ENCODE data around the gene HJURP. TPM values are rescaled to one million over a fixed set of nuclear protein-coding genes. Genes with fewer than 3 reads are reported as not detected.

The HJURP gene
- total and polyA plus RNA-seq, 2 donors (not counting 3 experiments of a cell fraction or from before 2014, with no cell fraction given), result 34.4 to 60.9 TPM

GRCh38 chr2:233816334-233816733, 38.0 kb downstream of the HJURP start:
- Histone ChIP-seq H3K27me3 (ENCODE audit: control insufficient read depth in 2 of 2, insufficient read depth in 2 of 2, low read length in 2 of 2) (no peaks in the 10 kb centered on the region), H3K4me2 (ENCODE audit: insufficient read depth, low read length) (no peak overlapping the region), H3K9me3 (replicated peaks; ENCODE audit: control insufficient read depth, insufficient read depth, low read length) (no peaks in the 10 kb centered on the region), H3K9ac (replicated peaks; ENCODE audit: extremely low read depth, insufficient read depth, low read length) (no peak overlapping the region), H3K4me1 (ENCODE audit: control insufficient read depth, extremely low read depth, insufficient read depth, low read length) (no peaks in the 10 kb centered on the region), H3K79me2 (ENCODE audit: control insufficient read depth, insufficient read depth, low read length) (no peaks in the 10 kb centered on the region), H4K20me1 (replicated peaks; ENCODE audit: control insufficient read depth, extremely low read depth, insufficient read depth, low read length) (no peaks in the 10 kb centered on the region), H3K9me1 (replicated peaks; ENCODE audit: control insufficient read depth, extremely low read depth, insufficient read depth, low read length) (no peaks in the 10 kb centered on the region), H3K27ac (ENCODE audit: insufficient read depth, low read depth, low read length) (no peak overlapping the region), H2AFZ (ENCODE audit: low read depth, low read length) (no peak overlapping the region), H3K36me3 (ENCODE audit: control insufficient read depth in 2 of 2, extremely low read depth in 1 of 2, insufficient read depth in 2 of 2, low read length in 2 of 2) (no peaks in the 10 kb centered on the region), H3K4me3 (replicated peaks in 1 of 3; ENCODE audit: insufficient read depth in 1 of 3, low read depth in 1 of 3, low read length in 3 of 3) (no peak overlapping the region)
- ChIA-PET POLR2A (no interaction called here), CTCF (no interaction called here)
- TF ChIP-seq MYC (IDR thresholded peaks at IDR 0.05; ENCODE audit: low read depth, low read length), result no peak
- no peak for TF ChIP-seq POLR2AphosphoS5 (IDR thresholded peaks at IDR 0.05; ENCODE audit: insufficient read depth, low read depth, low read length)
- no peak for TF ChIP-seq EZH2 (IDR thresholded peaks at IDR 0.05; ENCODE audit: borderline replicate concordance, low read depth, low read length, severe bottlenecking)
- TF ChIP-seq, protein P1, sequence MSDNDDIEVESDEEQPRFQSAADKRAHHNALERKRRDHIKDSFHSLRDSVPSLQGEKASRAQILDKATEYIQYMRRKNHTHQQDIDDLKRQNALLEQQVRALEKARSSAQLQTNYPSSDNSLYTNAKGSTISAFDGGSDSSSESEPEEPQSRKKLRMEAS (IDR thresholded peaks at IDR 0.05; ENCODE audit: insufficient read depth, insufficient read length), result no peak
- TF ChIP-seq POLR2A (IDR thresholded peaks at IDR 0.05; ENCODE audit: low read depth, low read length), result no peak
- no peak for TF ChIP-seq CTCF (IDR thresholded peaks at IDR 0.05; ENCODE audit: extremely low read depth in 1 of 2, insufficient read depth in 1 of 2, low read depth in 1 of 2, low read length in 2 of 2)
- DNase-seq (ENCODE audit: low read depth, low spot score) (no peak), FAIRE-seq (no peak)
- dilution Hi-C loops (cut with MboI; ENCODE audit: extremely low pct_ligation_motif_present, low sequenced_read_pairs) (no loop called here), intact Hi-C loops (cut with micrococcal nuclease) (no loop called here)
- no TSS peak for BruUV-seq (replicated peaks)

DNA sequence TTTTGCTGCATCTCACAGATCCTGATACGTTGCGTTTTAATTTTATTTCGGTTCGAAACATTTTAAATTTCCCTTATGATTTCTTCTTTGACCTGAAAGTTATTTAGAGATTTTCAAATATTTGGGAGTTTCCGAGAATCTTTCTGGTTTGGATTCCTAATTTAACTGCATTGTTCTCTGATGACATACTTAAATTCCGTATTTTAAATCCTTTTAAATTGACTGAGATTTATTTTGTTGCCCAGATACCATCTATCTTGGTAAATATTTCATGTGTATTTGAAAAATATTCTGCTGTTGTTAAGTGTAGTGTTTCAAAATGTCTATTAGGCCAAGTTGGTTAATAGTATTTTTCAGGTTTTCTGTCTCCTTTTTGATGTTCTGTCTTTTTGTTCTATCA, 38.5 kb downstream of the HJURP start:
- Histone ChIP-seq H3K9me3 (replicated peaks; ENCODE audit: control insufficient read depth, insufficient read depth, low read length) (no peaks in the 10 kb centered on the region), H3K4me2 (ENCODE audit: insufficient read depth, low read length) (no peak overlapping the region), H3K27ac (ENCODE audit: insufficient read depth, low read depth, low read length) (no peak overlapping the region), H3K9ac (replicated peaks; ENCODE audit: extremely low read depth, insufficient read depth, low read length) (no peak overlapping the region), H4K20me1 (replicated peaks; ENCODE audit: control insufficient read depth, extremely low read depth, insufficient read depth, low read length) (no peaks in the 10 kb centered on the region), H3K4me3 (replicated peaks in 1 of 3; ENCODE audit: insufficient read depth in 1 of 3, low read depth in 1 of 3, low read length in 3 of 3) (no peak overlapping the region), H2AFZ (ENCODE audit: low read depth, low read length) (no peak overlapping the region), H3K9me1 (replicated peaks; ENCODE audit: control insufficient read depth, extremely low read depth, insufficient read depth, low read length) (no peaks in the 10 kb centered on the region), H3K27me3 (ENCODE audit: control insufficient read depth in 2 of 2, insufficient read depth in 2 of 2, low read length in 2 of 2) (no peaks in the 10 kb centered on the region), H3K4me1 (ENCODE audit: control insufficient read depth, extremely low read depth, insufficient read depth, low read length) (no peaks in the 10 kb centered on the region), H3K36me3 (ENCODE audit: control insufficient read depth in 2 of 2, extremely low read depth in 1 of 2, insufficient read depth in 2 of 2, low read length in 2 of 2) (no peaks in the 10 kb centered on the region), H3K79me2 (ENCODE audit: control insufficient read depth, insufficient read depth, low read length) (no peaks in the 10 kb centered on the region)
- intact Hi-C loops (cut with micrococcal nuclease), result no loop called here
- BruUV-seq (replicated peaks), result no TSS peak
- TF ChIP-seq CTCF (IDR thresholded peaks at IDR 0.05; ENCODE audit: extremely low read depth in 1 of 2, insufficient read depth in 1 of 2, low read depth in 1 of 2, low read length in 2 of 2), result no peak
- TF ChIP-seq JUN (IDR thresholded peaks at IDR 0.05; ENCODE audit: borderline replicate concordance, insufficient read depth, insufficient read length, low read depth), result no peak
- no peak for TF ChIP-seq EZH2 (IDR thresholded peaks at IDR 0.05; ENCODE audit: borderline replicate concordance, low read depth, low read length, severe bottlenecking)
- ChIA-PET POLR2A (no interaction called here), CTCF (no interaction called here)
- dilution Hi-C loops (cut with MboI; ENCODE audit: extremely low pct_ligation_motif_present, low sequenced_read_pairs), result no loop called here
- DNase-seq (ENCODE audit: low read depth, low spot score), result no peak
- FAIRE-seq, result no peak
